Neural cell (in vitro differentiated cells): ENCODE measurements around the gene HTD2. TPM values are rescaled to one million over a fixed set of nuclear protein-coding genes. Genes with fewer than 3 reads are reported as not detected.
A peak's percentile ranks its signal among the peaks of the same experiment; 100 is the strongest.

Experiments
- H2AFZ ChIP-seq: fragments of 200-600, 300-800 bp; sonication (generic), shearing (Covaris generic); 2 replicates; pipeline ENCODE4 v1.6.0; 2014; ENCODE audit warnings: low read depth, mild to moderate bottlenecking, antibody characterized with exemption, low read length, moderate library complexity
- H3F3A ChIP-seq: fragments of 200-600 bp; shearing (Covaris generic); 2 replicates; pipeline ENCODE4 v1.6.1; 2016; ENCODE audit warnings: mild to moderate bottlenecking, moderate library complexity, mixed read lengths, antibody characterized with exemption, low read length; ENCODE audit not compliant: insufficient read depth, poor library complexity, severe bottlenecking
- H3K27ac ChIP-seq: fragments of 200-600, 300-800 bp; sonication (generic), shearing (Covaris generic); 2 replicates; pipeline ENCODE4 v1.5.1; 2014; ENCODE audit warnings: mild to moderate bottlenecking, low read length, moderate library complexity
- H3K27me3 ChIP-seq: fragments of 300-800, 200-600 bp; sonication (generic), shearing (Covaris generic); 2 replicates; pipeline ENCODE4 v1.6.0; 2014; ENCODE audit warnings: mild to moderate bottlenecking, low read depth, low read length, moderate library complexity; ENCODE audit not compliant: insufficient read depth
- H3K36me3 ChIP-seq: fragments of 300-800, 200-600 bp; sonication (generic), shearing (Covaris generic); 2 replicates; pipeline ENCODE4 v1.5.1; 2014; ENCODE audit warnings: mild to moderate bottlenecking, antibody characterized with exemption, low read length, moderate library complexity; ENCODE audit not compliant: insufficient read depth
- H3K4me2 ChIP-seq: fragments of 300-800, 200-600 bp; sonication (generic), shearing (Covaris generic); 2 replicates; pipeline ENCODE4 v1.6.0; 2014; ENCODE audit warnings: mild to moderate bottlenecking, low read length
- H3K4me3 ChIP-seq: fragments of 300-800, 200-600 bp; sonication (generic), shearing (Covaris generic); 2 replicates; pipeline ENCODE4 v1.5.1; 2014; ENCODE audit warnings: mild to moderate bottlenecking, low read length, moderate library complexity
- H3K79me2 ChIP-seq: fragments of 200-600 bp; shearing (Covaris generic); replicated peaks from 2 replicates; pipeline ENCODE4 v1.6.0; 2014; ENCODE audit warnings: mild to moderate bottlenecking, low read length, moderate library complexity; ENCODE audit not compliant: insufficient read depth
- H3K9ac ChIP-seq: fragments of 300-800, 200-600 bp; sonication (generic), shearing (Covaris generic); 2 replicates; pipeline ENCODE4 v1.6.1; 2016; ENCODE audit warnings: mild to moderate bottlenecking, low read length, mixed read lengths
- H3K9me2 ChIP-seq: fragments of 200-600 bp; shearing (Covaris generic); 2 replicates; pipeline ENCODE4 v1.6.1; 2016; ENCODE audit warnings: mild to moderate bottlenecking, low read length, mixed read lengths; ENCODE audit not compliant: insufficient read depth
- H3K9me3 ChIP-seq: fragments of 200-600, 300-800 bp; sonication (generic), shearing (Covaris generic); 2 replicates; pipeline ENCODE4 v1.6.1; 2016; ENCODE audit warnings: mild to moderate bottlenecking, mixed run types, low read length, moderate library complexity, mixed read lengths
- H4K20me1 ChIP-seq: fragments of 200-600 bp; shearing (Covaris generic); 2 replicates; pipeline ENCODE4 v1.6.1; 2016; ENCODE audit warnings: mild to moderate bottlenecking, mixed run types; ENCODE audit not compliant: insufficient read depth
- CTCF ChIP-seq: fragments of 450-650 bp; IDR thresholded peaks from 2 replicates; pipeline ENCODE4 v1.5.1; 2014; ENCODE audit warnings: antibody characterized with exemption, mild to moderate bottlenecking, moderate library complexity; ENCODE audit not compliant: poor library complexity, severe bottlenecking
- EP300 ChIP-seq: fragments of 450-650 bp; conservative IDR thresholded peaks from 2 replicates; pipeline ENCODE4 v1.6.1; 2014; ENCODE audit warnings: antibody characterized with exemption, mild to moderate bottlenecking, moderate library complexity; ENCODE audit not compliant: poor library complexity, severe bottlenecking
- EZH2 ChIP-seq: fragments of 200-600, 300-800 bp; shearing (Covaris generic), sonication (generic); IDR thresholded peaks from 2 replicates; pipeline ENCODE4 v1.6.1; 2014; ENCODE audit warnings: antibody characterized with exemption, low read length, borderline replicate concordance, mild to moderate bottlenecking; ENCODE audit not compliant: insufficient read depth, poor library complexity, severe bottlenecking
- MXI1 ChIP-seq: fragments of 450-650 bp; conservative IDR thresholded peaks from 2 replicates; pipeline ENCODE4 v1.6.1; 2014; ENCODE audit warnings: antibody characterized with exemption, mild to moderate bottlenecking; ENCODE audit not compliant: poor library complexity, severe bottlenecking
- POLR2AphosphoS5 ChIP-seq: IDR thresholded peaks from 2 replicates; pipeline ENCODE4 v1.6.1; 2012
- RAD21 ChIP-seq: fragments of 450-650 bp; conservative IDR thresholded peaks from 2 replicates; pipeline ENCODE4 v1.6.1; 2014; ENCODE audit warnings: antibody characterized with exemption, mild to moderate bottlenecking, moderate library complexity
- REST ChIP-seq: IDR thresholded peaks from 2 replicates; pipeline ENCODE4 v1.6.1; 2012; ENCODE audit warnings: borderline replicate concordance
- SMC3 ChIP-seq: fragments of 450-650 bp; conservative IDR thresholded peaks from 2 replicates; pipeline ENCODE4 v1.6.1; 2014; ENCODE audit warnings: antibody characterized with exemption, mild to moderate bottlenecking, moderate library complexity; ENCODE audit not compliant: poor library complexity
- TAF1 ChIP-seq: IDR thresholded peaks from 2 replicates; pipeline ENCODE4 v1.6.1; 2012; ENCODE audit warnings: low read depth
- polyA plus RNA-seq: library from polyadenylated mRNA; depleted of rRNA; stranded (reverse); fragments of >200 nt; gene quantifications from 2 replicates; pipeline ENCODE4 v1.2.3, GENCODE V29; 2014

HTD2 gene
- polyA plus RNA-seq, 1 donor from 2014 or later: 19.0 TPM

- Histone ChIP-seq H3K27ac (peak overlapping the region; percentile 83), H3K4me3 (peak overlapping the region; percentile 8), H4K20me1 (no peaks in the 10 kb centered on the region), H2AFZ (no peak overlapping the region), H3K27me3 (no peaks in the 10 kb centered on the region), H3K36me3 (no peaks in the 10 kb centered on the region), H3K9me2 (no peaks in the 10 kb centered on the region), H3K9me3 (no peaks in the 10 kb centered on the region), H3K4me2 (peak overlapping the region; percentile 25), H3K9ac (peak overlapping the region; percentile 8), H3K79me2 (no peaks in the 10 kb centered on the region), H3F3A (no peaks in the 10 kb centered on the region)
- no peak for TF ChIP-seq TAF1
- peak; percentile 39 for TF ChIP-seq EP300
- peak; percentile 9 for TF ChIP-seq POLR2AphosphoS5
These were observed 17.4 kb downstream of the HTD2 start for GRCh38 chr3:58323529-58324390.

GRCh38 chr3:58324391-58325390 is 18.4 kb downstream of the HTD2 start:
- H3K4me3 ChIP-seq: peak overlapping the region; percentile 8
- H3K9ac ChIP-seq: peak overlapping the region; percentile 8
- no peak overlapping the region for H2AFZ ChIP-seq
- no peaks in the 10 kb centered on the region for H3K79me2 ChIP-seq
- TF ChIP-seq EP300 (no peak), RAD21 (no peak), MXI1 (no peak), EZH2 (no peak), REST (no peak), TAF1 (no peak), SMC3 (no peak), CTCF (no peak), POLR2AphosphoS5 (no peak)
- peak overlapping the region; percentile 25 for H3K4me2 ChIP-seq
- no peaks in the 10 kb centered on the region for H4K20me1 ChIP-seq
- no peaks in the 10 kb centered on the region for H3K27me3 ChIP-seq
- H3K9me3 ChIP-seq: no peaks in the 10 kb centered on the region
- H3K9me2 ChIP-seq: no peaks in the 10 kb centered on the region
- H3K36me3 ChIP-seq: no peaks in the 10 kb centered on the region
- peak overlapping the region; percentile 83 for H3K27ac ChIP-seq
- no peaks in the 10 kb centered on the region for H3F3A ChIP-seq
